ENCODE data around the gene COA8.

GRCh38 chr14:103559766-103560165, 3.0 kb upstream of the COA8 start:
- no peak for TF ChIP-seq POLR2A (IDR thresholded peaks at IDR 0.05; ENCODE audit: low read depth, low read length)
- no peak for TF ChIP-seq POLR2AphosphoS5 (IDR thresholded peaks at IDR 0.05; ENCODE audit: low read depth, low read length)
